Measurements from ENCODE around the gene ZNF784.

The ZNF784 gene

GRCh38 chr19:55598719-55599467, 25.5 kb downstream of the ZNF784 start:
- no peaks in the 10 kb centered on the region for H3K79me2 ChIP-seq (ENCODE audit: insufficient read depth, low read length)
- peak overlapping the region; percentile 93 for H3K27ac ChIP-seq (ENCODE audit: low read depth, low read length, poor library complexity, severe bottlenecking)
- peaks cover 20% of the 10 kb centered on the region for H3K36me3 ChIP-seq (ENCODE audit: insufficient read depth, low read length)
- H4K20me1 ChIP-seq (ENCODE audit: insufficient read depth, low read length) = no peaks in the 10 kb centered on the region
- H3K4me3 ChIP-seq (ENCODE audit: low read depth, low read length, poor library complexity, severe bottlenecking) = peak overlapping the region; percentile 67
- H3K4me2 ChIP-seq (ENCODE audit: low read length) = peak overlapping the region; percentile 88
- peak overlapping the region; percentile 83 for H3K9ac ChIP-seq (ENCODE audit: low read length)
- no peak overlapping the region for H2AFZ ChIP-seq (ENCODE audit: low read length)
- TF ChIP-seq EZH2 (IDR thresholded peaks at IDR 0.05; ENCODE audit: borderline replicate concordance, low read length) = no peak
- H3F3A ChIP-seq (ENCODE audit: insufficient read depth, low read length) = no peaks in the 10 kb centered on the region
- H3K27me3 ChIP-seq (ENCODE audit: insufficient read depth, low read length) = no peaks in the 10 kb centered on the region
- no peaks in the 10 kb centered on the region for H3K9me3 ChIP-seq (ENCODE audit: low read length)
- no peaks in the 10 kb centered on the region for H3K9me2 ChIP-seq (ENCODE audit: low read depth, low read length)
- H3K4me1 ChIP-seq (ENCODE audit: insufficient read depth, low read length, severe bottlenecking) = peaks cover 11% of the 10 kb centered on the region

DNA sequence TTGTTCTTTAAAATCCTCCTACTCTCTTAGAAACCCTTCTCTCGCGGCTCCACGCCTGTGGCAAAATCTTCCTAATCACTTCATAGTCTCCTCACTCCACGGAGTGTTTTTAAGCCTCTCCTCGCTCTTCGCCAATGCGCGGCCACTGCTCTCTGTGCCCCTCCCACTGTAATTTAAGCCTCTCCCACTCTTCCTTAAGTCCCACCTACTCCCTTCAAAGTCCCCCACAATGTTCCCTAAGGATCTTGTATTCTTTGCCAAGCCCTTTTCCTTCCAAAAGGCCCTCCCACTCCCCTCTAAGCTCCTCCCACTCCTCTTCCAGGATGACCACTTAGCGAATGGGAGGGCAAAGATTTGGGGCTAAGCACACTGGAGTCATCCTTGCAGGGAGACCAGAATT, 26.3 kb downstream of the ZNF784 start:
- no peaks in the 10 kb centered on the region for H3K27me3 ChIP-seq (ENCODE audit: insufficient read depth, low read length)
- no peak overlapping the region for H3K27ac ChIP-seq (ENCODE audit: low read depth, low read length, poor library complexity, severe bottlenecking)
- H3K9ac ChIP-seq (ENCODE audit: low read length) = no peak overlapping the region
- H3K4me3 ChIP-seq (ENCODE audit: low read depth, low read length, poor library complexity, severe bottlenecking) = no peak overlapping the region
- H3K9me3 ChIP-seq (ENCODE audit: low read length) = no peaks in the 10 kb centered on the region
- peaks cover 11% of the 10 kb centered on the region for H3K4me1 ChIP-seq (ENCODE audit: insufficient read depth, low read length, severe bottlenecking)
- H3K36me3 ChIP-seq (ENCODE audit: insufficient read depth, low read length) = peaks cover 20% of the 10 kb centered on the region
- H3K79me2 ChIP-seq (ENCODE audit: insufficient read depth, low read length) = no peaks in the 10 kb centered on the region
- H4K20me1 ChIP-seq (ENCODE audit: insufficient read depth, low read length) = no peaks in the 10 kb centered on the region
- no peak overlapping the region for H3K4me2 ChIP-seq (ENCODE audit: low read length)
- no peak for TF ChIP-seq CTCF (IDR thresholded peaks at IDR 0.05; ENCODE audit: low read length)
- no peak for TF ChIP-seq EZH2 (IDR thresholded peaks at IDR 0.05; ENCODE audit: borderline replicate concordance, low read length)
- H3K9me2 ChIP-seq (ENCODE audit: low read depth, low read length) = no peaks in the 10 kb centered on the region
- no peaks in the 10 kb centered on the region for H3F3A ChIP-seq (ENCODE audit: insufficient read depth, low read length)
- H2AFZ ChIP-seq (ENCODE audit: low read length) = no peak overlapping the region

DNA sequence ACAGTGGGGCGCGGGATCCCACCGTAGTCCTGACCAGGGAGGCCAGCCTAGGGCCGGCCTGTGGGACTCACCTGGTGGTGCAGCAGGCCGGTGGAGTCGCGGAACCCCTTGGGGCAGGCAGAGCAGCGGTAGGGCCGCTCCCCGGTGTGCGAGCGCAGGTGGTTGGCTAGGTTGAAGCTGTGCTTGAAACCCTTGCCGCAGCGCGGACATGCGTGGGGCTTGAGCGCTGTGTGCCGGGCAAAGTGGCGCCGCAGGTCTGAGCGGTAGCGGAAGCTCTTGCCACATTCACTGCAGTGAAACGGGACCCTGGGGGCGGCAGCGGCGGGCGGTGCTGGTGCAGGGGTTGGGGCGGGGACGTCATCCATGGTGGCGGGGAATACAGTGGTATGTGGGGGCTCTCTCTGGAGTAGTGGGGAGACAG, 26.9 kb downstream of the ZNF784 start:
- Histone ChIP-seq H3K4me2 (ENCODE audit: low read length) (no peak overlapping the region), H2AFZ (ENCODE audit: low read length) (no peak overlapping the region), H3K9me3 (ENCODE audit: low read length) (no peaks in the 10 kb centered on the region), H3K9ac (ENCODE audit: low read length) (no peak overlapping the region), H3F3A (ENCODE audit: insufficient read depth, low read length) (no peaks in the 10 kb centered on the region), H4K20me1 (ENCODE audit: insufficient read depth, low read length) (no peaks in the 10 kb centered on the region), H3K4me3 (ENCODE audit: low read depth, low read length, poor library complexity, severe bottlenecking) (no peak overlapping the region), H3K36me3 (ENCODE audit: insufficient read depth, low read length) (peaks cover 20% of the 10 kb centered on the region), H3K9me2 (ENCODE audit: low read depth, low read length) (no peaks in the 10 kb centered on the region), H3K27ac (ENCODE audit: low read depth, low read length, poor library complexity, severe bottlenecking) (no peak overlapping the region), H3K79me2 (ENCODE audit: insufficient read depth, low read length) (no peaks in the 10 kb centered on the region), H3K27me3 (ENCODE audit: insufficient read depth, low read length) (no peaks in the 10 kb centered on the region), H3K4me1 (ENCODE audit: insufficient read depth, low read length, severe bottlenecking) (peaks cover 11% of the 10 kb centered on the region)
- TF ChIP-seq CTCF (IDR thresholded peaks at IDR 0.05; ENCODE audit: low read length) (no peak), EZH2 (IDR thresholded peaks at IDR 0.05; ENCODE audit: borderline replicate concordance, low read length) (no peak)

DNA sequence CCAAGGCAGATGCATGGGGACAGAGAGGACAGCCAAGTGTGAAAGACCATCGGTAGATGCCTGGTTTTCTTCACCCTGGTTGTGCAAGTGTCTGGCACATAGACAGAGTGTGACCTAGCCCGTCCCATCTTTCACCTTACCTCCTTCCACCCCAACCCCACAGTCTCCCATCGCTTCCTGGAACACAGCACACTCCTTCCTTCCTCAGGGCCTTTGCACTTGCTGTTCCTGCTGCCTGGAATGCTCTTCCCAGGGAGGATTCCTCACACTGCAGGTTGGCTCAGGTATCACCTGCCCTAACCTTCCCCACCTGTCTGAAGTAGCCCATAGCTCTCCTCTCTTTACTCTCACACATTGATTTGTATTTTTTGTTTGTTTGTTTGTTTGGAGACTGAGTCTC, 28.1 kb downstream of the ZNF784 start:
- no peak overlapping the region for H3K4me3 ChIP-seq (ENCODE audit: low read depth, low read length, poor library complexity, severe bottlenecking)
- peaks cover 20% of the 10 kb centered on the region for H3K36me3 ChIP-seq (ENCODE audit: insufficient read depth, low read length)
- H3K79me2 ChIP-seq (ENCODE audit: insufficient read depth, low read length) = no peaks in the 10 kb centered on the region
- H3K27ac ChIP-seq (ENCODE audit: low read depth, low read length, poor library complexity, severe bottlenecking) = no peak overlapping the region
- H2AFZ ChIP-seq (ENCODE audit: low read length) = no peak overlapping the region
- H3K9me2 ChIP-seq (ENCODE audit: low read depth, low read length) = no peaks in the 10 kb centered on the region
- peaks cover 9% of the 10 kb centered on the region for H3K4me1 ChIP-seq (ENCODE audit: insufficient read depth, low read length, severe bottlenecking)
- no peaks in the 10 kb centered on the region for H3K27me3 ChIP-seq (ENCODE audit: insufficient read depth, low read length)
- no peak overlapping the region for H3K9ac ChIP-seq (ENCODE audit: low read length)
- TF ChIP-seq CTCF (IDR thresholded peaks at IDR 0.05; ENCODE audit: low read length) (no peak), EZH2 (IDR thresholded peaks at IDR 0.05; ENCODE audit: borderline replicate concordance, low read length) (no peak)
- no peaks in the 10 kb centered on the region for H3K9me3 ChIP-seq (ENCODE audit: low read length)
- no peak overlapping the region for H3K4me2 ChIP-seq (ENCODE audit: low read length)
- no peaks in the 10 kb centered on the region for H4K20me1 ChIP-seq (ENCODE audit: insufficient read depth, low read length)
- no peaks in the 10 kb centered on the region for H3F3A ChIP-seq (ENCODE audit: insufficient read depth, low read length)
